GM12875 (cell line): ENCODE measurements around the gene RSPH6A.

Experiments used
- H3K4me3 ChIP-seq: one replicate; pipeline ENCODE4 v1.5.1; 2011; ENCODE audit warnings: low read depth, low read length, control low read depth
- CTCF ChIP-seq: IDR thresholded peaks from 2 replicates; pipeline ENCODE4 v1.5.1; 2011; ENCODE audit warnings: low read depth, mild to moderate bottlenecking, control low read depth, inconsistent platforms, low read length, moderate library complexity, borderline replicate concordance; ENCODE audit not compliant: insufficient read depth

RSPH6A gene

GRCh38 chr19:45774765-45775164 is 40.3 kb downstream of the RSPH6A start:
- peak; percentile 31; the same call in 1 of the 2 replicates for TF ChIP-seq CTCF
- H3K4me3 ChIP-seq, result no peak overlapping the region

GRCh38 chr19:45773384-45773783 is 41.7 kb downstream of the RSPH6A start:
- TF ChIP-seq CTCF, result no peak
- H3K4me3 ChIP-seq, result no peak overlapping the region

- TF ChIP-seq CTCF, result no peak
- H3K4me3 ChIP-seq, result no peak overlapping the region
Measured at GRCh38 chr19:45772912-45773311, 42.2 kb downstream of the RSPH6A start.

- no peak overlapping the region for H3K4me3 ChIP-seq
Measured at GRCh38 chr19:45772130-45772840, 42.8 kb downstream of the RSPH6A start.

GRCh38 chr19:45771311-45771933 is 43.7 kb downstream of the RSPH6A start:
- no peak overlapping the region for H3K4me3 ChIP-seq
- no peak for TF ChIP-seq CTCF

More at GRCh38 chr19:45772130-45772840, 42.8 kb downstream of the RSPH6A start:
- no peak for TF ChIP-seq CTCF

GRCh38 chr19:45770192-45771101 is 44.7 kb downstream of the RSPH6A start:
- peak overlapping the region; percentile 52 for H3K4me3 ChIP-seq

More at GRCh38 chr19:45770192-45771101, 44.7 kb downstream of the RSPH6A start:
- TF ChIP-seq CTCF, result peak; percentile 89
